ENCODE measurements around the gene ABCA2. TPM values are rescaled to one million over a fixed set of nuclear protein-coding genes. Genes with fewer than 3 reads are reported as not detected.
A peak's percentile ranks its signal among the peaks of the same experiment; 100 is the strongest.

ABCA2 gene
- total RNA-seq, 1 experiment from 2014 or later = 22.4 TPM

- H2AK5ac ChIP-seq (ENCODE audit: insufficient read length, low read length) = no peak within 1 kb of the TSS
- H3K4me1 ChIP-seq (ENCODE audit: insufficient read depth, low read length) = no peaks in the 10 kb centered on the region; the same call in 1 of the 2 replicates
- no peak for DNase-seq
- H2AFZ ChIP-seq (ENCODE audit: low read length) = no peak within 1 kb of the TSS
- no peak within 1 kb of the TSS for H3K23ac ChIP-seq (ENCODE audit: insufficient read length, low read depth, low read length)
- H3K56ac ChIP-seq (ENCODE audit: insufficient read length, low read depth, low read length) = no peak within 1 kb of the TSS
- no peak within 1 kb of the TSS for H3K27ac ChIP-seq (ENCODE audit: insufficient read length, low read depth, low read length)
- no CpG with 5 or more reads among the region's 18 CpGs for WGBS (ENCODE audit: extremely low coverage, insufficient read length, low lambda C conversion rate)
- no peak within 1 kb of the TSS for H2BK12ac ChIP-seq (ENCODE audit: insufficient read length, low read depth, low read length)
- Mint-ChIP-seq H3K27me3 (ENCODE audit: low read depth) (peaks cover 2% of the 10 kb centered on the region), H3K9me3 (no peaks in the 10 kb centered on the region), H3K4me3 (no peak within 1 kb of the TSS; a peak in 1 of 5 replicates), H3K4me1 (peaks cover under 1 to 9% of the 10 kb centered on the region in 2 experiments), H3K27ac (peak within 1 kb of the TSS in 1 of 3 experiments; percentile 74; a peak in 1 of 7 replicates), H3K36me3 (ENCODE audit: insufficient read depth in 1 of 3, low read depth in 3 of 3) (peaks cover 0 to 3% (median 0%) of the 10 kb centered on the region in 3 experiments; a peak in 1 of 7 replicates)
- no peaks in the 10 kb centered on the region for H3K9me3 ChIP-seq (ENCODE audit: control insufficient read depth, low read depth, low read length)
- no peaks in the 10 kb centered on the region for H3K79me1 ChIP-seq (ENCODE audit: insufficient read depth, low read depth, low read length, poor library complexity, severe bottlenecking)
- no peak within 1 kb of the TSS for H3T11ph ChIP-seq (ENCODE audit: low read length)
- H4K20me1 ChIP-seq (ENCODE audit: control insufficient read depth, insufficient read depth, insufficient read length) = no peaks in the 10 kb centered on the region
- no peaks in the 10 kb centered on the region for H3K27me3 ChIP-seq (ENCODE audit: insufficient read depth, low read length)
- no peak within 1 kb of the TSS for H2BK15ac ChIP-seq (ENCODE audit: low read depth, low read length)
- H2BK20ac ChIP-seq (ENCODE audit: low read depth, low read length, poor library complexity, severe bottlenecking) = no peak within 1 kb of the TSS
- no peak within 1 kb of the TSS for H3K4me2 ChIP-seq (ENCODE audit: insufficient read depth, insufficient read length, low read length)
- H4K8ac ChIP-seq (replicated peaks; ENCODE audit: insufficient read length, low read depth, low read length) = no peak within 1 kb of the TSS
- H3K14ac ChIP-seq (ENCODE audit: insufficient read depth, low read length) = no peak within 1 kb of the TSS; the same call in 1 of the 2 replicates
- H3K4ac ChIP-seq (ENCODE audit: low read depth, low read length) = no peak within 1 kb of the TSS
- no peak within 1 kb of the TSS for H2BK120ac ChIP-seq (ENCODE audit: low read depth, low read length, poor library complexity, severe bottlenecking)
- H3K79me2 ChIP-seq (ENCODE audit: insufficient read depth, low read length) = no peaks in the 10 kb centered on the region
- H3K23me2 ChIP-seq (ENCODE audit: insufficient read length, low read depth, low read length, poor library complexity, severe bottlenecking) = peaks cover 9% of the 10 kb centered on the region
- no peak within 1 kb of the TSS for H3K18ac ChIP-seq (ENCODE audit: insufficient read length, low read depth, low read length)
- no peak for TF ChIP-seq CTCF (conservative IDR thresholded peaks at IDR 0.05)
- no peak within 1 kb of the TSS for H4K5ac ChIP-seq (ENCODE audit: insufficient read length, low read depth, low read length)
- H2BK5ac ChIP-seq (ENCODE audit: insufficient read length, low read length) = no peak within 1 kb of the TSS
- no peak within 1 kb of the TSS for H4K91ac ChIP-seq (ENCODE audit: insufficient read length, low read depth, low read length)
- no peak within 1 kb of the TSS for H3K9ac ChIP-seq (ENCODE audit: extremely low read depth, insufficient read length, low read length)
Observed at GRCh38 chr9:136982232-136983051, 45.6 kb downstream of the ABCA2 start, which contains the start of gene LCNL1. TSS of gene LCNL1 (plus strand) at chr9:136982993. CDS start at chr9:136983587, 594 bp downstream.

Measured in H9 (cell line).